GM13976 (cell line): ENCODE measurements around the gene MEIS1.

ENCODE experiments used
- DNase-seq: peaks from one replicate; pipeline ENCODE4 v3.0.0; 2012; ENCODE audit warnings: low spot score
- CTCF ChIP-seq: IDR thresholded peaks from 2 replicates; pipeline ENCODE4 v1.5.1; 2012; ENCODE audit warnings: borderline replicate concordance, mild to moderate bottlenecking; ENCODE audit not compliant: insufficient read depth; ENCODE audit errors: extremely low read depth, missing control alignments, control extremely low read depth
- in situ Hi-C: fragments of 300-500 bp; cut with MboI; formaldehyde crosslinking; loops from one replicate; pipeline ENCODE4 v1.12.0; 2022; ENCODE audit warnings: low sequenced_read_pairs, mixed read lengths, inconsistent platforms; ENCODE audit not compliant: unreplicated experiment

MEIS1 gene

GRCh38 chr2:66604326-66604725 is 169.4 kb downstream of the MEIS1 start:
- TF ChIP-seq CTCF, result no peak
- in situ Hi-C loops, result no loop called here
- DNase-seq, result no peak

- in situ Hi-C loops, result no loop called here
- TF ChIP-seq CTCF, result no peak
- DNase-seq, result no peak
These were observed 170.1 kb downstream of the MEIS1 start for GRCh38 chr2:66604976-66605375.

GRCh38 chr2:66607152-66607551 is 172.2 kb downstream of the MEIS1 start:
- in situ Hi-C loops, result no loop called here
- TF ChIP-seq CTCF, result no peak
- no peak for DNase-seq
